A673 (cell line): ENCODE data around the gene PLP1. TPM values are rescaled to one million over a fixed set of nuclear protein-coding genes. Genes with fewer than 3 reads are reported as not detected.
"Not testable (repeated sequence)": the region's sequence is repeated elsewhere in the genome, so short reads cannot be mapped to it uniquely, and the experiment has no call there.

Source experiments
- BruUV-seq: library from RNA; stranded (reverse); fragments of 400-500 nt; replicated peaks from 2 replicates; lab custom pipeline; 2021; lab: Mats Ljungman, UMichigan
- CTCF ChIA-PET: fragments of 300-600 bp; sonication (Branson Sonifier 250); formaldehyde crosslinking; loops from one replicate; lab custom pipeline; 2022; ENCODE audit warnings: antibody characterized with exemption; lab: Charles Lee
- POLR2A ChIA-PET: fragments of 300-600 bp; sonication (Branson Sonifier 250); formaldehyde crosslinking; loops from one replicate; lab custom pipeline; 2022; ENCODE audit warnings: antibody characterized with exemption; ENCODE audit not compliant: low non-redundant PET; lab: Charles Lee
- DNase-seq: peaks from one replicate; pipeline ENCODE4 v3.0.0-alpha.2; 2015; ENCODE audit warnings: low spot score
- H3K27ac ChIP-seq: fragments of 200-600 bp; sonication (generic); 2 replicates; pipeline ENCODE4 v1.5.1; 2016; ENCODE audit warnings: mixed run types, low read depth, mild to moderate bottlenecking, mixed read lengths, antibody characterized with exemption, low read length; ENCODE audit not compliant: poor library complexity, severe bottlenecking
- H3K27me3 ChIP-seq: fragments of 200-600 bp; sonication (generic); replicated peaks from 2 replicates; pipeline ENCODE4 v1.6.1; 2017; ENCODE audit warnings: mixed run types, low read depth, mild to moderate bottlenecking, mixed read lengths, antibody characterized with exemption, low read length; ENCODE audit not compliant: insufficient read depth, poor library complexity
- H3K36me3 ChIP-seq: fragments of 200-600 bp; sonication (generic); 2 replicates; pipeline ENCODE4 v1.6.1; 2016; ENCODE audit warnings: mixed run types, mild to moderate bottlenecking, mixed read lengths, antibody characterized with exemption, low read length; ENCODE audit not compliant: insufficient read depth, poor library complexity, severe bottlenecking
- H3K4me1 ChIP-seq: fragments of 200-600 bp; sonication (generic); 2 replicates; pipeline ENCODE4 v1.6.1; 2017; ENCODE audit warnings: mixed run types, mild to moderate bottlenecking, mixed read lengths, antibody characterized with exemption, low read length; ENCODE audit not compliant: insufficient read depth, poor library complexity, severe bottlenecking
- H3K4me3 ChIP-seq: fragments of 200-600 bp; sonication (generic); 2 replicates; pipeline ENCODE4 v1.5.1; 2016; ENCODE audit warnings: low read depth, mixed run types, mild to moderate bottlenecking, mixed read lengths, low read length; ENCODE audit not compliant: poor library complexity, severe bottlenecking
- H3K9me3 ChIP-seq: fragments of 200-600 bp; sonication (generic); 2 replicates; pipeline ENCODE4 v1.6.1; 2016; ENCODE audit warnings: mixed run types, low read depth, mild to moderate bottlenecking, mixed read lengths, antibody characterized with exemption, low read length; ENCODE audit not compliant: poor library complexity, severe bottlenecking
- EZH2 ChIP-seq: fragments of 200-600 bp; sonication (generic); IDR thresholded peaks from 2 replicates; pipeline ENCODE4 v1.6.1; 2017; ENCODE audit warnings: borderline replicate concordance, low read depth, mild to moderate bottlenecking, mixed read lengths, antibody characterized with exemption, low read length; ENCODE audit not compliant: poor library complexity, severe bottlenecking
- intact Hi-C: fragments of 100-400 bp; cut with micrococcal nuclease; formaldehyde crosslinking; loops from one replicate; pipeline ENCODE4 v1.10.0; 2022; ENCODE audit not compliant: unreplicated experiment
- total RNA-seq: library from RNA; stranded (reverse); gene quantifications from 2 replicates; pipeline ENCODE4 v1.2.3, GENCODE V29; 2021
- TF ChIP-seq, protein P1 (sequence below): fragments of 300-800, 200-600 bp; sonication (generic); conservative IDR thresholded peaks from 2 replicates; pipeline ENCODE4 v1.5.1; 2017; ENCODE audit warnings: low read depth, mild to moderate bottlenecking, antibody characterized with exemption, low read length, moderate library complexity, mixed read lengths

Gene PLP1
- total RNA-seq, 1 experiment from 2014 or later: not detected

DNA sequence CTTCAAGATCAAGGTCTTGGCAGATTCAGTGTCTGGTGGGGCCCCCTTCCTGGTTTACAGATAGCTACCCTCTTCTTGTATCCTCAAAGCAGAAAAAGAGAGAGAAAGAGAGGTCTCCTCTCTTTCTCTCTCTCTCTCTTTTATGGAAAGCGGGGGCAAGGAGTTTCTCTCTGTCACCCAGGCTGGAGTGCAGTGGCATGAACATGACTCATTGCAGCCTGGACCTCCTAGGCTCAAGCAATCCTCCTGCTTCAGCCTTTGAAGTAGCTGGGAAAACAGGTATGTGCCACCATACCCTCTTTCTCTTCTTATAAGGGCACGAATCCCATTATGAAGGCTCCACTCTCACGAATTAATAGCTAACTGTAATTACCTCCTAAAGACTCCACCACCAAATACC lies 35.2 kb downstream of the PLP1 start:
- Histone ChIP-seq H3K27me3 (no peaks in the 10 kb centered on the region), H3K4me1 (no peaks in the 10 kb centered on the region), H3K27ac (no peak overlapping the region), H3K36me3 (no peaks in the 10 kb centered on the region), H3K4me3 (no peak overlapping the region), H3K9me3 (no peaks in the 10 kb centered on the region)
- ChIA-PET CTCF (no interaction called here), POLR2A (no interaction called here)
- no TSS peak for BruUV-seq
- intact Hi-C loops: loop anchor here (2.0 kb wide), 1 partner anchor 273 kb away; no protein-coding TSS in a partner anchor
- TF ChIP-seq, protein P1, sequence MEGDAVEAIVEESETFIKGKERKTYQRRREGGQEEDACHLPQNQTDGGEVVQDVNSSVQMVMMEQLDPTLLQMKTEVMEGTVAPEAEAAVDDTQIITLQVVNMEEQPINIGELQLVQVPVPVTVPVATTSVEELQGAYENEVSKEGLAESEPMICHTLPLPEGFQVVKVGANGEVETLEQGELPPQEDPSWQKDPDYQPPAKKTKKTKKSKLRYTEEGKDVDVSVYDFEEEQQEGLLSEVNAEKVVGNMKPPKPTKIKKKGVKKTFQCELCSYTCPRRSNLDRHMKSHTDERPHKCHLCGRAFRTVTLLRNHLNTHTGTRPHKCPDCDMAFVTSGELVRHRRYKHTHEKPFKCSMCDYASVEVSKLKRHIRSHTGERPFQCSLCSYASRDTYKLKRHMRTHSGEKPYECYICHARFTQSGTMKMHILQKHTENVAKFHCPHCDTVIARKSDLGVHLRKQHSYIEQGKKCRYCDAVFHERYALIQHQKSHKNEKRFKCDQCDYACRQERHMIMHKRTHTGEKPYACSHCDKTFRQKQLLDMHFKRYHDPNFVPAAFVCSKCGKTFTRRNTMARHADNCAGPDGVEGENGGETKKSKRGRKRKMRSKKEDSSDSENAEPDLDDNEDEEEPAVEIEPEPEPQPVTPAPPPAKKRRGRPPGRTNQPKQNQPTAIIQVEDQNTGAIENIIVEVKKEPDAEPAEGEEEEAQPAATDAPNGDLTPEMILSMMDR: no peak
- no peak for TF ChIP-seq EZH2
- DNase-seq: no peak

- H3K4me1 ChIP-seq, H3K9me3 ChIP-seq, BruUV-seq, H3K36me3 ChIP-seq, DNase-seq, H3K27ac ChIP-seq, H3K27me3 ChIP-seq, H3K4me3 ChIP-seq, POLR2A ChIA-PET: not testable (repeated sequence)
- CTCF ChIA-PET: interaction anchor here (0.6 kb wide), 1 partner anchor 333 kb away, joined by 3 read pairs; no protein-coding TSS in a partner anchor
- intact Hi-C loops: loop anchor here (1.0 kb wide), 2 partner anchors 129 to 284 kb away; no protein-coding TSS in a partner anchor
These were observed 40.5 kb downstream of the PLP1 start for GRCh38 chrX:103817101-103817500.

DNA sequence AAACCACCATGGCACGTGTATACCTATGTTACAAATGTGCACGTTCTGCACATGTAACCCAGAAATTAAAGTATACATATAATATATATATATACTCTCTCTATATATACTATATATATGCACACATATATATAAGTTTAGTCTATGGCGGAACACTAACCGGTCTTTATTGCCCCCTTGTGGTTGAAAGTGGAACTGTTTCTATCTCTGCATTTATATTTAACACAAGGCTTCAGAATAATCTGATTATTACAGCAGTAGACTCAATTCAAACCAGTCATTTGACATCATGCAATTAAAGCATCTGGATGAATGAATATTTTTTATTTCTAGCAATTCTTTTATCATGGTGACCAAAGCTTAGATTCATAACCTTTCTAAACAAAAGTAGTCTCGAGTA lies 40.9 kb downstream of the PLP1 start:
- Histone ChIP-seq H3K27me3 (no peaks in the 10 kb centered on the region), H3K4me1 (no peaks in the 10 kb centered on the region), H3K27ac (no peak overlapping the region), H3K4me3 (no peak overlapping the region), H3K9me3 (no peaks in the 10 kb centered on the region), H3K36me3 (no peaks in the 10 kb centered on the region)
- CTCF ChIA-PET: no interaction called here
- TF ChIP-seq EZH2: no peak
- TF ChIP-seq, protein P1: peak; percentile 67
- BruUV-seq: no TSS peak
- DNase-seq: peak; percentile 67
- POLR2A ChIA-PET: no interaction called here
- intact Hi-C loops: loop anchor here (1.0 kb wide), 2 partner anchors 129 to 284 kb away; no protein-coding TSS in a partner anchor
